Trophoblast cell (in vitro differentiated cells and primary cell): ENCODE measurements around the gene HCRTR1.
A peak's percentile ranks its signal among the peaks of the same experiment; 100 is the strongest.

Experiments used
- DNase-seq, 2 donors: peaks; one replicate each; pipeline ENCODE4 v3.0.0-alpha.2; 2016
- H2AFZ ChIP-seq: 2 replicates; pipeline ENCODE4 v1.6.1; 2013; ENCODE audit warnings: low read length, moderate library complexity, mild to moderate bottlenecking; ENCODE audit not compliant: insufficient read depth, poor library complexity
- H2AK5ac ChIP-seq: 2 replicates; pipeline ENCODE4 v1.6.1; 2013; ENCODE audit warnings: mild to moderate bottlenecking, low read length
- H2BK120ac ChIP-seq: 2 replicates; pipeline ENCODE4 v1.6.1; 2013; ENCODE audit warnings: low read length, mild to moderate bottlenecking, moderate library complexity; ENCODE audit not compliant: insufficient read depth, poor library complexity
- H2BK12ac ChIP-seq: 2 replicates; pipeline ENCODE4 v1.6.1; 2013; ENCODE audit warnings: mild to moderate bottlenecking, low read length, moderate library complexity
- H2BK5ac ChIP-seq: 2 replicates; pipeline ENCODE4 v1.6.1; 2013; ENCODE audit warnings: low read length, low read depth, moderate library complexity, mild to moderate bottlenecking; ENCODE audit not compliant: poor library complexity
- H3K14ac ChIP-seq: 2 replicates; pipeline ENCODE4 v1.6.1; 2013; ENCODE audit warnings: mild to moderate bottlenecking, low read length
- H3K18ac ChIP-seq: 2 replicates; pipeline ENCODE4 v1.6.1; 2013; ENCODE audit warnings: mild to moderate bottlenecking, low read length
- H3K23ac ChIP-seq: 2 replicates; pipeline ENCODE4 v1.6.1; 2013; ENCODE audit warnings: low read length
- H3K27ac ChIP-seq: 2 replicates; pipeline ENCODE4 v1.5.1; 2013; ENCODE audit warnings: low read depth, mild to moderate bottlenecking, inconsistent platforms, low read length, moderate library complexity
- H3K27me3 ChIP-seq: 2 replicates; pipeline ENCODE4 v1.6.1; 2013; ENCODE audit warnings: inconsistent platforms, mild to moderate bottlenecking, low read length, moderate library complexity; ENCODE audit not compliant: insufficient read depth
- H3K36me3 ChIP-seq, 2 experiments: 1 replicate in 1 of 2; 2 replicates in 1 of 2; pipeline ENCODE4 v1.6.1; 2013; ENCODE audit warnings: low read length in 2 of 2, mild to moderate bottlenecking in 2 of 2, moderate library complexity in 1 of 2; ENCODE audit not compliant: insufficient read depth in 2 of 2, control insufficient read depth in 1 of 2
- H3K4ac ChIP-seq: 2 replicates; pipeline ENCODE4 v1.6.1; 2013; ENCODE audit warnings: low read depth, mild to moderate bottlenecking, low read length, moderate library complexity
- H3K4me1 ChIP-seq, 2 experiments: 1 replicate in 1 of 2; 2 replicates in 1 of 2; pipeline ENCODE4 v1.6.1; 2013; ENCODE audit warnings: low read length in 2 of 2, mild to moderate bottlenecking in 2 of 2, moderate library complexity in 1 of 2; ENCODE audit not compliant: insufficient read depth in 2 of 2, control insufficient read depth in 1 of 2
- H3K4me2 ChIP-seq: 2 replicates; pipeline ENCODE4 v1.6.1; 2013; ENCODE audit warnings: inconsistent platforms, mild to moderate bottlenecking, low read length, moderate library complexity
- H3K4me3 ChIP-seq: 2 replicates; pipeline ENCODE4 v1.5.1; 2013; ENCODE audit warnings: mild to moderate bottlenecking, low read depth, low read length, inconsistent platforms
- H3K79me1 ChIP-seq: one replicate; pipeline ENCODE4 v1.6.1; 2013; ENCODE audit warnings: low read length
- H3K79me2 ChIP-seq: 2 replicates; pipeline ENCODE4 v1.6.1; 2013; ENCODE audit warnings: low read length, mild to moderate bottlenecking; ENCODE audit not compliant: control insufficient read depth, insufficient read depth, poor library complexity
- H3K9ac ChIP-seq: 2 replicates; pipeline ENCODE4 v1.6.1; 2013; ENCODE audit warnings: mild to moderate bottlenecking, low read length
- H3K9me3 ChIP-seq: 2 replicates; pipeline ENCODE4 v1.6.1; 2013; ENCODE audit warnings: low read depth, mild to moderate bottlenecking, control low read depth, inconsistent platforms, low read length; ENCODE audit not compliant: insufficient read depth
- H4K12ac ChIP-seq: 2 replicates; pipeline ENCODE4 v1.6.1; 2013; ENCODE audit warnings: low read depth, mild to moderate bottlenecking, low read length, moderate library complexity
- H4K8ac ChIP-seq: 2 replicates; pipeline ENCODE4 v1.6.1; 2013; ENCODE audit warnings: low read depth, mild to moderate bottlenecking, low read length, moderate library complexity
- H4K91ac ChIP-seq: one replicate; pipeline ENCODE4 v1.6.1; 2013; ENCODE audit warnings: low read depth, mild to moderate bottlenecking, low read length, moderate library complexity
- WGBS: extraction: QIAGEN DNeasy Blood & Tissue Kit; methylation state at CpG from one replicate; pipeline ENCODE4 v1.1.7; 2013; ENCODE audit warnings: missing lambda C conversion rate; ENCODE audit not compliant: insufficient read length, insufficient coverage; ENCODE audit errors: extremely low coverage; 5-methylcytosine and 5-hydroxymethylcytosine counted together

HCRTR1 gene

GRCh38 chr1:31602081-31602480, 15.4 kb upstream of the HCRTR1 start:
- Histone ChIP-seq H3K79me2 (no peaks in the 10 kb centered on the region), H3K9me3 (no peaks in the 10 kb centered on the region), H3K79me1 (no peaks in the 10 kb centered on the region), H3K4me2 (no peak overlapping the region), H4K12ac (no peak overlapping the region), H3K9ac (no peak overlapping the region), H4K8ac (no peak overlapping the region), H3K18ac (no peak overlapping the region), H2AK5ac (no peak overlapping the region), H3K36me3 (no peaks in the 10 kb centered on the region), H2AFZ (no peak overlapping the region), H3K4me3 (no peak overlapping the region), H3K14ac (no peak overlapping the region), H3K4me1 (no peaks in the 10 kb centered on the region), H3K4ac (no peak overlapping the region), H2BK12ac (no peak overlapping the region), H2BK5ac (no peak overlapping the region), H3K27ac (no peak overlapping the region), H3K27me3 (no peaks in the 10 kb centered on the region), H2BK120ac (no peak overlapping the region), H4K91ac (no peak overlapping the region), H3K23ac (no peak overlapping the region)
- no CpG with 5 or more reads among the region's 2 CpGs for WGBS
- no peak for DNase-seq

- H3K18ac ChIP-seq, result no peak overlapping the region
- WGBS, result no CpG with 5 or more reads among the region's 4 CpGs
Observed at GRCh38 chr1:31605908-31606427, 11.5 kb upstream of the HCRTR1 start.

GRCh38 chr1:31607360-31607759, 10.1 kb upstream of the HCRTR1 start:
- no peak overlapping the region for H2BK120ac ChIP-seq
- no peak overlapping the region for H3K27ac ChIP-seq
- no peak overlapping the region for H2AK5ac ChIP-seq
- no peaks in the 10 kb centered on the region for H3K9me3 ChIP-seq
- no peak overlapping the region for H2AFZ ChIP-seq
- no peak overlapping the region for H3K18ac ChIP-seq
- H4K12ac ChIP-seq, result no peak overlapping the region
- no peaks in the 10 kb centered on the region for H3K36me3 ChIP-seq
- H3K9ac ChIP-seq, result no peak overlapping the region
- H3K23ac ChIP-seq, result no peak overlapping the region
- no peaks in the 10 kb centered on the region for H3K79me2 ChIP-seq
- H2BK5ac ChIP-seq, result no peak overlapping the region
- DNase-seq, result no peak
- H3K14ac ChIP-seq, result no peak overlapping the region
- no CpG with 5 or more reads among the region's 5 CpGs for WGBS
- no peak overlapping the region for H3K4me2 ChIP-seq
- no peak overlapping the region for H2BK12ac ChIP-seq
- no peaks in the 10 kb centered on the region for H3K79me1 ChIP-seq
- no peak overlapping the region for H4K91ac ChIP-seq
- no peaks in the 10 kb centered on the region for H3K27me3 ChIP-seq
- no peak overlapping the region for H4K8ac ChIP-seq
- H3K4me1 ChIP-seq, result no peaks in the 10 kb centered on the region
- no peak overlapping the region for H3K4ac ChIP-seq
- no peak overlapping the region for H3K4me3 ChIP-seq

More at GRCh38 chr1:31605908-31606427, 11.5 kb upstream of the HCRTR1 start:
- Histone ChIP-seq H3K4me2 (no peak overlapping the region), H4K8ac (no peak overlapping the region), H3K27me3 (no peaks in the 10 kb centered on the region), H3K4me1 (no peaks in the 10 kb centered on the region), H2BK12ac (no peak overlapping the region), H3K79me1 (no peaks in the 10 kb centered on the region), H4K12ac (no peak overlapping the region), H3K36me3 (no peaks in the 10 kb centered on the region), H2AK5ac (no peak overlapping the region), H2BK120ac (no peak overlapping the region), H4K91ac (no peak overlapping the region), H3K9me3 (no peaks in the 10 kb centered on the region), H2BK5ac (no peak overlapping the region), H3K23ac (no peak overlapping the region), H2AFZ (no peak overlapping the region), H3K9ac (no peak overlapping the region), H3K4ac (no peak overlapping the region), H3K4me3 (no peak overlapping the region), H3K27ac (no peak overlapping the region), H3K79me2 (no peaks in the 10 kb centered on the region), H3K14ac (no peak overlapping the region)
- peak in 1 of 2 donors; percentile 67 for DNase-seq

- no CpG with 5 or more reads among the region's 1 CpG for WGBS
Observed at GRCh38 chr1:31609514-31610118, 7.9 kb upstream of the HCRTR1 start.

More at GRCh38 chr1:31609514-31610118, 7.9 kb upstream of the HCRTR1 start:
- H2BK5ac ChIP-seq, result no peak overlapping the region
- DNase-seq, result no peak
- H4K12ac ChIP-seq, result no peak overlapping the region
- H3K27me3 ChIP-seq, result no peaks in the 10 kb centered on the region
- H3K9ac ChIP-seq, result no peak overlapping the region
- H3K4ac ChIP-seq, result no peak overlapping the region
- no peak overlapping the region for H3K23ac ChIP-seq
- H3K79me1 ChIP-seq, result no peaks in the 10 kb centered on the region
- H3K79me2 ChIP-seq, result no peaks in the 10 kb centered on the region
- no peak overlapping the region for H2BK12ac ChIP-seq
- peaks cover 4 to 7% of the 10 kb centered on the region in 2 experiments for H3K4me1 ChIP-seq
- no peak overlapping the region for H2AFZ ChIP-seq
- no peak overlapping the region for H3K18ac ChIP-seq
- H3K9me3 ChIP-seq, result no peaks in the 10 kb centered on the region
- H3K27ac ChIP-seq, result no peak overlapping the region
- no peak overlapping the region for H2AK5ac ChIP-seq
- no peaks in the 10 kb centered on the region for H3K36me3 ChIP-seq
- H2BK120ac ChIP-seq, result no peak overlapping the region
- H3K4me3 ChIP-seq, result no peak overlapping the region
- H4K91ac ChIP-seq, result no peak overlapping the region
- H3K14ac ChIP-seq, result no peak overlapping the region
- H3K4me2 ChIP-seq, result no peak overlapping the region
- H4K8ac ChIP-seq, result no peak overlapping the region
